Osteoblast (primary cell): ENCODE data around the gene TMEM9B. TPM values are rescaled to one million over a fixed set of nuclear protein-coding genes. Genes with fewer than 3 reads are reported as not detected.

Source experiments
- DNase-seq: peaks from one replicate; pipeline ENCODE4 v3.0.0; 2011; ENCODE audit warnings: low spot score, mixed read lengths; ENCODE audit not compliant: insufficient read length; ENCODE audit errors: missing footprints
- H2AFZ ChIP-seq: 2 replicates; pipeline ENCODE4 v1.6.0; 2011; ENCODE audit warnings: mild to moderate bottlenecking, low read length
- H3K27ac ChIP-seq: 2 replicates; pipeline ENCODE4 v1.5.1; 2011; ENCODE audit warnings: mild to moderate bottlenecking, low read depth, low read length, moderate library complexity
- H3K27me3 ChIP-seq: 2 replicates; pipeline ENCODE4 v1.6.0; 2012; ENCODE audit warnings: mild to moderate bottlenecking, control low read depth, inconsistent platforms, low read length, moderate library complexity; ENCODE audit not compliant: insufficient read depth
- H3K36me3 ChIP-seq: 2 replicates; pipeline ENCODE4 v1.5.1; 2011; ENCODE audit warnings: mild to moderate bottlenecking, low read length, control low read depth, moderate library complexity; ENCODE audit not compliant: insufficient read depth
- H3K4me1 ChIP-seq: 2 replicates; pipeline ENCODE4 v1.5.1; 2011; ENCODE audit warnings: mild to moderate bottlenecking, low read length, control low read depth, moderate library complexity; ENCODE audit not compliant: insufficient read depth
- H3K4me2 ChIP-seq: 2 replicates; pipeline ENCODE4 v1.6.0; 2011; ENCODE audit warnings: mild to moderate bottlenecking, low read length; ENCODE audit not compliant: insufficient read depth
- H3K4me3 ChIP-seq: fragments of 200-600 bp; sonication (generic); 3 replicates; pipeline ENCODE4 v1.5.1; 2012; ENCODE audit warnings: mild to moderate bottlenecking, low read length, inconsistent platforms; ENCODE audit not compliant: insufficient read depth
- H3K79me2 ChIP-seq: 2 replicates; pipeline ENCODE4 v1.6.0; 2012; ENCODE audit warnings: mild to moderate bottlenecking, low read length, control low read depth, inconsistent platforms; ENCODE audit not compliant: insufficient read depth
- H3K9me3 ChIP-seq: 2 replicates; pipeline ENCODE4 v1.5.1; 2011; ENCODE audit warnings: low read depth, low read length, control low read depth
- H4K20me1 ChIP-seq: 2 replicates; pipeline ENCODE4 v1.6.0; 2012; ENCODE audit warnings: mild to moderate bottlenecking, low read length, control low read depth; ENCODE audit not compliant: insufficient read depth
- total RNA-seq: library from RNA; depleted of rRNA; stranded (reverse); fragments of >200 nt; gene quantifications from 2 replicates; pipeline ENCODE4 v1.2.3, GENCODE V29; 2012
- TF ChIP-seq, protein P1 (sequence below): IDR thresholded peaks from 2 replicates; pipeline ENCODE4 v1.5.1; 2011; ENCODE audit warnings: mild to moderate bottlenecking, low read depth, low read length, moderate library complexity; ENCODE audit errors: extremely low read depth

TMEM9B gene
- total RNA-seq, 1 donor, result 32.6 TPM

DNA sequence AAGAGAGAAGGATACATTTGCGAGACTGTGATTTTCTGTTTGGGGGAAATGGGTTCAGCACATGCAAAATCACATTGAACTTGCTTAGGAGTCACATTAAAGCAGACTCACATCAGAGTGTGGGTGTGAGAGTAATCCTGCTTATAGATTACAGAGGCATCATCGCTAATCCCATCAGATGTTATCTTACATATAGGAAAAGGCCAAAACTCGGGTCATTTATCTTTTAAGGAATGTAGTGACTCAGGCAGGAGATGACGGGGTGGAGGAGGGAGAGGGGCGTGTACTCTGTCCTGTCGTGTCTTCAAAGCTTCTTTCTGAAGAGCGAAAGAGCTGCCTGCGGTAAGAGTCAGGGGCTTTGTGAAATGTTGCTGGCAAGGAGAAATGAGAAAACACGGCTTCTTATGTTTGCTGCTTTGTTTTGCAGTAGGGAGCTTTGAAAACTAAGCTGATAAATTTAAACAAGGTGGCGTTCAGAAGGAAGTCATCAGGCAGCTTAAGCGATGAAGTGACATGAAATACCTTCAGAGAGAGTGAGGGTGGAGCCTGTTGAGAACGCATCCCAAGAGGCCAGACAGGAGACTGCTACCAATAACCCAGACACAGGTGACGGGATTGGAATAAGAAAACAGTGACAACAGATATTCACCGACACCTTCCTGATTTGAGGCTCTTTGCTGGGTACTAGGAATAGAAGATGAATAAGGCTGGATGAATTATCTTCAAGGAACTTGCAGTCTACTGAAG, 29.3 kb downstream of the TMEM9B start:
- peak; percentile 89 for DNase-seq
- no peaks in the 10 kb centered on the region for H3K9me3 ChIP-seq
- no peaks in the 10 kb centered on the region for H3K79me2 ChIP-seq
- no peaks in the 10 kb centered on the region for H3K27me3 ChIP-seq
- no peak overlapping the region for H3K4me3 ChIP-seq
- H3K27ac ChIP-seq, result no peak overlapping the region
- TF ChIP-seq, protein P1, sequence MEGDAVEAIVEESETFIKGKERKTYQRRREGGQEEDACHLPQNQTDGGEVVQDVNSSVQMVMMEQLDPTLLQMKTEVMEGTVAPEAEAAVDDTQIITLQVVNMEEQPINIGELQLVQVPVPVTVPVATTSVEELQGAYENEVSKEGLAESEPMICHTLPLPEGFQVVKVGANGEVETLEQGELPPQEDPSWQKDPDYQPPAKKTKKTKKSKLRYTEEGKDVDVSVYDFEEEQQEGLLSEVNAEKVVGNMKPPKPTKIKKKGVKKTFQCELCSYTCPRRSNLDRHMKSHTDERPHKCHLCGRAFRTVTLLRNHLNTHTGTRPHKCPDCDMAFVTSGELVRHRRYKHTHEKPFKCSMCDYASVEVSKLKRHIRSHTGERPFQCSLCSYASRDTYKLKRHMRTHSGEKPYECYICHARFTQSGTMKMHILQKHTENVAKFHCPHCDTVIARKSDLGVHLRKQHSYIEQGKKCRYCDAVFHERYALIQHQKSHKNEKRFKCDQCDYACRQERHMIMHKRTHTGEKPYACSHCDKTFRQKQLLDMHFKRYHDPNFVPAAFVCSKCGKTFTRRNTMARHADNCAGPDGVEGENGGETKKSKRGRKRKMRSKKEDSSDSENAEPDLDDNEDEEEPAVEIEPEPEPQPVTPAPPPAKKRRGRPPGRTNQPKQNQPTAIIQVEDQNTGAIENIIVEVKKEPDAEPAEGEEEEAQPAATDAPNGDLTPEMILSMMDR, result no peak
- H3K4me2 ChIP-seq, result peak overlapping the region; percentile 48
- no peak overlapping the region for H2AFZ ChIP-seq
- H3K36me3 ChIP-seq, result no peaks in the 10 kb centered on the region
- peaks cover 8% of the 10 kb centered on the region for H3K4me1 ChIP-seq
- H4K20me1 ChIP-seq, result no peaks in the 10 kb centered on the region

DNA sequence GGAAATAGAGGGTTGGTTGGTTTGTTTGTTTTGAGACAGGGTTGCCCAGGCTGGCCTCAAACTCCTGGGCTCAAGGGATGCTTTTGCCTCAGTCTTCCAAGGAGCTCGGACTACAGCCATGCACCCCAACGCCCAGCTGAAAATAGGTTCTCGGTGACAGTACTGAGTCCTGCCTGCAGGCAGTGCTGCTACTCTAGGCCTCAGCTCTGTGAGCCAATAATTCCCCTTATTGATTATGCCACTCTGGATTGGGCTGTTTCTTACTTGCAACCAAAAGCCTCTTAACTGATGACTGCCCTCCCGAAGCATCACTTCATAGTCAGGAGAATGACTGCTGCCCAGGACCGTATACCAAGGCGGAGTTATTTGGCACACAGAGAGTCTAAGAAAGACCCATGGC, 30.3 kb downstream of the TMEM9B start:
- H3K27ac ChIP-seq, result no peak overlapping the region
- H4K20me1 ChIP-seq, result no peaks in the 10 kb centered on the region
- no peak for DNase-seq
- TF ChIP-seq, protein P1, result peak; percentile 22
- no peaks in the 10 kb centered on the region for H3K27me3 ChIP-seq
- H3K79me2 ChIP-seq, result no peaks in the 10 kb centered on the region
- H3K36me3 ChIP-seq, result no peaks in the 10 kb centered on the region
- peak overlapping the region; percentile 11 for H2AFZ ChIP-seq
- H3K9me3 ChIP-seq, result no peaks in the 10 kb centered on the region
- H3K4me3 ChIP-seq, result no peak overlapping the region
- H3K4me1 ChIP-seq, result peaks cover 8% of the 10 kb centered on the region
- no peak overlapping the region for H3K4me2 ChIP-seq

DNA sequence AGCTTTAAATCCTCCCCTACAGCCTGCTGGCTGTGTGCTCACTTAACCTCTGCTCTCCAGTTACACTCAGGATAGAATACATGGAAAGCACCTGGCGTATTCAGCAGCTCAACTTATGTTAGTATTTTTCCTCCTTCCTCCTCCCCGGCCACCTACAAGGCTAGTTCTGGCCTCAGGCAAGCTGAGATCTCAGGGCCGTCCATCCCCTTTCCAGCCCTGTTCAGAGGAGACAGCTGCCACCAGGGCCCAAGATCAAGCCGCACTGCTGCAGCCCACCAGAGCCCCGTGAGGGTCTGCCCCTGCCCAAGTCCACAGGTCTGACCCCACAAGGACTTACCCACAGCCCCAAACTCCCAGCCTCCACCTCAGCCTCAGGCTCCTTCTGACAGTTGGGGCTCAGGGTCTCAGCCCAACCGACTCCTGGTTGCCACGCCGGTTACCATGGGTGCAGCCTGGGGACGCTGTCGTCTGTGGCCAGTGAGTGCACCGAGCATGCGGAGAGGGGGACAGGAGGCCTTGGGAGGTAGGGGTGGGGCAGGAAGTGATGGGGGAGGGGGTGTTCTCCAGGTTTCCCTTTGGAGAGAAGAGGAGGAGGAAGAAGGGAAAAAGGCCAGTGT, 31.6 kb downstream of the TMEM9B start, which contains the start of gene C11orf16:
TSS of gene C11orf16 (minus strand) at position 384 of the 617 bp plus-strand sequence. CDS start 639 bp downstream, outside the sequence.
- no peaks in the 10 kb centered on the region for H4K20me1 ChIP-seq
- H2AFZ ChIP-seq, result peak within 1 kb of the TSS; percentile 11
- TF ChIP-seq, protein P1, result no peak
- no peaks in the 10 kb centered on the region for H3K79me2 ChIP-seq
- no peaks in the 10 kb centered on the region for H3K9me3 ChIP-seq
- H3K27ac ChIP-seq, result no peak within 1 kb of the TSS
- no peak within 1 kb of the TSS for H3K4me3 ChIP-seq
- no peaks in the 10 kb centered on the region for H3K36me3 ChIP-seq
- no peak within 1 kb of the TSS for H3K4me2 ChIP-seq
- H3K4me1 ChIP-seq, result peaks cover 12% of the 10 kb centered on the region
- no peak for DNase-seq
- H3K27me3 ChIP-seq, result no peaks in the 10 kb centered on the region

DNA sequence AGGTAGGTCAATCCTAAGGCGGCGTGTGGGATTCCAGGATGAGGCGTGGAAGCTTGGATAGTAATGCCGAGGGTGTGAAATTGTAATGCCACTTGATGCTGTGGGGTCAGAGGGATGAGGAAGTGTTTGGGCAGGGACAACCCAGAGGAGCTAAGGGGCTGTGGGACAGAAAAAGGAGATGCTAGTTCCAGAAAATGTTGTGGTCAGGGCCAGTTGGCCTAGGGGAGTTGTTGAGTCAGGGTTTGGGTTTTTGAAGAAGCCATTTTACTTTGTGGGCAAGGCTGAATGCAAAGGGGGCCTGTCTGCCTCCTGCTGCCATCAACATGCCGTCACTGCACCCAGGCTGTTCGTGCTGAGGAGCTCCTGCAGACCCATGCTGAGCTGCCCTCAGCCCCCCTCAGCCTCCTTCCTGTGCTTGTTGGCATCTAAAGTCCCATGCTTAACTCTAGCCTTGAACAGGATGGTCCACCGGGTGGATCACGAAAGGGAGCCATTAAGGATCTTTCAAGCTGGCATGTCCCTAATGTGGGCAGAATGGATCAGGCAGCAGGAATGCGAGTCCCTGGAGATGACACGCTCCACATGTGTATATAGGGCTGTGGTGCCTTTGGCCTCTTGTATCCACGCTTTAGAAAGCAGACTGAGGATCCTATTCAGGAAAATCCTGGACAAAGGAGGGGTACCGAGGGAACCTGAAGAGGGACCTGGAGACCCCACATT, 33.6 kb downstream of the TMEM9B start:
- no peak overlapping the region for H3K4me3 ChIP-seq
- peak overlapping the region; percentile 11 for H3K4me2 ChIP-seq
- TF ChIP-seq, protein P1, result no peak
- peak overlapping the region; percentile 56 for H2AFZ ChIP-seq
- peaks cover 12% of the 10 kb centered on the region for H3K4me1 ChIP-seq
- no peaks in the 10 kb centered on the region for H4K20me1 ChIP-seq
- H3K9me3 ChIP-seq, result no peaks in the 10 kb centered on the region
- H3K36me3 ChIP-seq, result no peaks in the 10 kb centered on the region
- no peaks in the 10 kb centered on the region for H3K27me3 ChIP-seq
- H3K27ac ChIP-seq, result no peak overlapping the region
- DNase-seq, result peak; percentile 82
- no peaks in the 10 kb centered on the region for H3K79me2 ChIP-seq
